HG03460 (cell line): ENCODE measurements around the gene PALD1.
A peak's percentile ranks its signal among the peaks of the same experiment; 100 is the strongest.

ENCODE experiments used
- ATAC-seq: cut with Tn5 transposase; IDR thresholded peaks from one replicate; pipeline ENCODE4 v1.9.1; 2021; ENCODE audit not compliant: unreplicated experiment

PALD1 gene

DNA sequence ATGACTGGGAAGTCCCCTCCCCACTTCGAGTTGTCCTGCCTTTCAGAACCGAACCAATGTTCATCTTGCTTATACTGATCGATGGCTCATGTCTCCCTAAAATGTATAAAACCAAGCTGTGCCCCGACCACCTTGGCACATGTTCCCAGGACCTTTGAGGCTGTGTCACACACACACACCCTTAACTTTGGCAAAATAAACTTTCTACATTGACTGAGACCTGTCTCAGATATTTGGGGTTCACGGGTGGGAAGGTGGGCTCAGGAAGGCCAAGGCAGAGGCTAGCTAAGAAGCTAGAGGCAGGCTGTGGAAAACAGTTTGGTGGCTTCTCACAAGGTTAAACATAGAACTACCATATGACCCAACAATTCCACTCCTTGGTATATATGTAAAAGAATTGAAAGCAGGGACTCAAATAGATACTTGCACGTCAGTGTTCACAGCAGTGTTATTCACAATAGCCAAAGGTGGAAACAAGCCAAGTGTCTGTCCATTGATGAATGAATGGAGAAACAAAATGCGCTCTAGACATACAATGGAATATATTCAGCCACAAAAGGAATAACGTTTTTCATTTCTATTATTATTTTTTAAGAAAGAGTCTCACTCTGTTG is 108.6 kb downstream of the PALD1 start:
- peak; percentile 54 for ATAC-seq

DNA sequence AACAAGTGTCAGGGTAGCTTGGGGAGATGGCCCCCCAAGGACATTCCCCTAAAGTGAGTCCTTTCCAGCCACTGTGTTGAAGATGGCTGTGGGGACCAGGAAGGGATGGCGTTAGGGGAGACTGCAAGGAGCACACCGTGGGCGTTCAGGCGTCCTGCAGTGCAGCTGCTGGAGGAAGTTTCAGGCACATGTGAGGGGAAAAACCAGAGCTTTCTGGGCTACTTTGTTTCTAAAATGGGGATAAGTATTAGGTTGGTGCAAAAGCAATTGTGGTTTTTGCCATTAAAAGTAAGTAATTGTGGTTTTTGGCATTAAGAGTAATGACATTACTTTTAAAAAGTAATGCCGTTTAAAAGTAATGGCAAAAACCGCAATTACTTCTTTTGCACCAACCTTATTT is 109.7 kb downstream of the PALD1 start:
- ATAC-seq = no peak

DNA sequence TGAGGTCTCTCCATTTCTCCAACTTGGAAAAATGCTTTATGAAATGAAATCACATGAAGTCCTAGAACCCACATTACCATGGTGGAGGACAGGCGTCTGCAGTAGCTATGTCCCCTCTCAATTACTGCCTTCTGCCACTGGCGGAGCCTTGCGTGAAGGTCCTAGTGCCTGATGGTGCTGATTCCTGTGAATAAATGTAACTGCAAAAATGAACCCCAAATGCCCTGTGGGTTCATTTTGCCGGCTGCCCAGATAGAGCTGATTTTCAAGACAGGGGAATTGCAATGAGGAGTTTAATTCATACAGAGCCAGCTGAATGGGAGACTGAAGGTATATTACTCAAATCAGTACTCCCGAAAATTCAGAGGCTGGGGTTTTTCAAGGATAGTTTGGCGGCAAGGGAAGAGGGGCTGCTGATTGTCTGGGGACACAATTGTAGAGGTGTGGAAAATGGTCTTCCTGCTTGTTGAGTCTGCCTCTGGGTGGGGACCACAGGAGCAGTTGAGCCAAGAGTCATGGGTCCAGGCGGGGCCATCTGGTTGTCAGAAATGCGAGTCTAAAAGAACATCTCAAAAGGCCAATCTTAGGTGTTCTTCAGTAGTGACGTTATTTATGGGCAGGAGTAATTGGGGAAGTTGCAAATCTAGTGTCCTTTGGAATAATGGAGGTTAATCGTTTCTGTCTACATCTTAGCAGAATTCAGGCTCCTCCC is 110.4 kb downstream of the PALD1 start:
- ATAC-seq = no peak

DNA sequence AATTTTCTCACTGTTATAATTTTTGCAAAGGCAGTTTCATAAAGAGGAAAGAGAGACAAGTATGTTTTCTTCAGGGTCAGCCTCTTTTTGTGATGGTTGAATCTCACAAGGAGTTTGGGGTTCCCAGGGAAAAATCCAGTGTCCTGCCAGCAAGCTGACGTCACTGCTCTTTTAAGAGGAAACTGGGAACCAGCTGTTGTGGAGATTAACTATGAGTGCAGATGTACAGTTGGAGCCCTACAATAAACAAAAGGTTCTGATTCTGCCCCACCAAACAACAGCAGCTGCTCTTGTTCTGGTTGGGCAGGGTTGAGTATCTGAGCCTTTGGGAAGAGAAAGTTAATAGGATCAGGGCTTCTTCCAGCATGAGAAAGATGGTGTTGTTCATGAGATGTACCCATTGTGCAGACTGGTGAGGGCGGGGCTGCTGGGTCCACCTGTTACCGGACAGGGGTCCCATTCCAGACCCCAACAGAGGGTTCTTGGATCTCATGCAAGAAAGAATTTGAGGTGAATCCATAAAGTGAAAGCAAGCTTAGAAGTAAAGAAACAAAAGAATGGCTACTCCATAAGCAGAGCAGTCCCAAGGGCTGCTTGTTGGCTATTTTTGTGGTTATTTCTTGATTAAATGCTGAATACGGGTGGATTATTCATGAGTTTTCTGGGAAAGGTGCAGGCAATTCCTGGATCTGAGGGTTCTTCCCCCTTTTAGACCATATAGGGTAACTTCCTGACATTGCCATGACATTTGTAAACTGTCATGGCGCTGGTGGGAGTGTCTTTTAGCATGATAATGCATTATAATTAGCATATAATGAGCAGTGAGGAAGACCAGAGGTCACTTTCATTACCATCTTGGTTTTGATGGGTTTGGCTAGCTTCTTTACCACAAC is 111.4 kb downstream of the PALD1 start:
- ATAC-seq = no peak

DNA sequence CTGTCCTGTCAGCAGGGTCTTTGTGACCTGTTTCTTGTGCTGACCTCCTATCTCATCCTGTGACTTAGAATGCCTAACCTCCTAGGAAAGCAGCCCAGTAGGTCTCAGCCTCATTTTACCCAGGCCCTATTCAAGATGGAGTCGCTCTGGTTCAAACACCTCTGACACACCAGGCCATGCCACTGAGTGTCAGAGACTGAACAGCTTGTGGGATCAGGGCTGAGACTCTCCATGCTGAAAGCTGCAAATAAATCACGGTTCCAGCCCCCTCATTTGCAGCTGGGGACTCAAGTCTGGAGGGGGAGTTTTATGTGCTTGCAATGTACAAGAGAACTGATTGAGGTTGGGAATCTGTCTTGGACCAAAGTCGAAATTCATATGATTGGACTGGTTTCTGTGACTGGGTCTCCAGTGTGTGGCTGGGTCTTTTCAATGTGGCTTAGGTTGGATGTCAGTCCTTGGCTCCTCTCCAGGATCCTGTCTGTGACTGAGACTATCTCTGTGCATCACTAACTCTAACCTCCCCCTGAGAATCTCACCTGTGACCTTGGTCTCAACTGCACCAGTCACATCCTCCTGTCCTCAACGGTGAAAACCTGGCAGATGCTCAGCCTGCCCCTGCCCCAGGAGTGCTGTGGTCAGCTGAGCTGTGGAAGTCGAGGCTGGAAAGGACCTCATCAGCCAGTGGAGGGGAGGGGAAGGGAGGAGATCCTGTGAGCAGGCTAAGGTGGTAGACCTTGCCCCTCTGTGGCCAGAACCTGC is 112.3 kb downstream of the PALD1 start:
- no peak for ATAC-seq

DNA sequence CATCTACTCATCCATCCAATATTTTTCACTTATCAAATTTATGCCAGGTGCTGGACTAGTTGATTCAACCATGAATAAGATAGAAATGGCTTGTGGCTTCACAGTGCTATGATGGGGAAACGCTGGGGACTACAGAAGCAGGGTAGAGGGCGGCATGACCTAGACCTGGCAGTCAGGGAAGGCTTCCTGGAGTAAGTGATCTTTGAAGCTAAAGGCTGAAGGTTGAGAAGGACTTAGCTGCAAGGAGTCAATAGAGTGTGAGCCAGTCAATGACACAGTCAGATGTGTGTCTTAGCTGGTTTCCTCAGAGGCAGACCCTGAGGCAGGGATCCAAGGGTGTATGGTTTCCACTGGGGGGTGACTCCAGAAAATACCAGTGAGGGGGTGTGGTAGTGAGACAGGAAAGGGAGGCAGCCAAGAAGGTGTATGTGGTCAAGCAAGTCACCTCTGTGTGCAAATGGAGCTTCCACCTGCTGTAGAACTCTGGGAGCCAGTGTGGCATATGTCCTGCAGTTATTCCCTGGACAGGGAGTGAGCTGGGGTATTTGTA is 113.7 kb downstream of the PALD1 start:
- no peak for ATAC-seq

DNA sequence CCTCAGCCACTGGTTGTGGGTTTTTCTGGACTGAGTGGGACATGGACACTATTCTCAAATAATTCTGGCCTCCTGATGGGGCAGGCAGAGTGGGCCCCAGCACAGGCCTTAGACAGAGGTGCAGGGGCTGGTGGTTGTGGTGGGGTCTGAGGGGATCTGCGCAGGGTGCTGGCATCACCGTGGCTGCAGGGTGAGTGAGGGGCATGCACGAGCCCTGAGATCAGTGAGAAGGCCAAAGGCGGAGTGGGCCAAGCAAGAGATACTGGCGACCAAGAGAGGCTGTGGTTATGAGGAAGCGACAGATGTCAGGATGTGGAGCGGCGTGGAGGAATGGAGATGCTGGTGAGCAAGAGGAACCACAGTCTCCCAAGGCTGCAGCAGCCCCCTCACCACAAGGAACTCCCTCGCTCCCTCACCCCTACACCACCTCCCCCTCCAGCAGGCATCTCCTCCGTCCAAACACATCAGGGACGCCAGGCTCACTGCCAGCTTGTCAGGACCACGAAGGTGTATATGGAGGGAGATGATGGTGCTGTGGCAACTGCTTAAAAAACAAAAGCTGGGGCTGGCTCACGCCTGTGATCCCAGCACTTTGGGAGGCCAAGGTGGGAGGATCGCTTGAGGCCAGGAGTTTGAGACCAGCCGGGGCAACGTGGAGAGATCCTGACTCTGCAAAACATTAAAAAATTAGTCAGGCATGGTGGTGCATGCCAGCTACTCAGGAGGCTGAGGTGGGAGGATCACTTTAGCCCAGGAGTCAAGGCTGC is 114.4 kb downstream of the PALD1 start:
- no peak for ATAC-seq

DNA sequence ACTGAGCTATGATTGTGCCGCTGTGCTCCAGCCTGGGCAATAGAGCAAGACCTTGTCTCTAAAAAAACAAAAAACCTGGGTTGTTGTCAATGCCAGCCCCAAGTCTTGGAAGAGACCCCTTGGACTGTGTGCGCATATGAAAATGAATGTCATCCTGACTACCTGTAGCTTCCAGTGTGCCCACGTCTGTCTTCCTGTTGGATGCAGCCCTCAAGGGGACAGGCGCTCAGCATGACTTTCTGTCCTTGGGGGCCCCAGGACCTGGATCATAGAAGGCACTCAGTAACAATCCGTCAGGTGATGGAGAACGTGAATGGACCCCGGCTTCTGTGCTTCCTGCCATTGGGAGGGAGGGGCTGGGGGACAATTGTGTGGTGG is 114.9 kb downstream of the PALD1 start:
- no peak for ATAC-seq

DNA sequence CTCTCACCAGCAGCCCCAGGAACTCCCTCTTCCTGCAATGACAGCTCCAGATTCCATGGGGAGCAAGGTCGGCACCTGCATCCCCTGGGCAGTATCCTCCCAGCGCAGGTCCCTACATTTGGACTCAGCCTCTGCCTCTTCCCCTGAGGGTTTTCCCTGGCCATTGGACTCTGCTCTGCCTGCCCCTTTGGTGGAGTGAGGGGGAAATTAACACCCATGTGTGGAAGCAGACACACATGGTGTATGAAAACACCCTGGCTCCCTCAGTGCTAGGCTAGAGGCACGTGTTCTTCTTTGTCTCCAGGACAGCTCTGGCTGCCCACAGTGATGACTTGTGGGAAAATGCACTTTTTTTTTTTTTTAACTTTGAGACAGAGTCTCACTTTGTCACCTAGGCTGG is 115.6 kb downstream of the PALD1 start:
- no peak for ATAC-seq

DNA sequence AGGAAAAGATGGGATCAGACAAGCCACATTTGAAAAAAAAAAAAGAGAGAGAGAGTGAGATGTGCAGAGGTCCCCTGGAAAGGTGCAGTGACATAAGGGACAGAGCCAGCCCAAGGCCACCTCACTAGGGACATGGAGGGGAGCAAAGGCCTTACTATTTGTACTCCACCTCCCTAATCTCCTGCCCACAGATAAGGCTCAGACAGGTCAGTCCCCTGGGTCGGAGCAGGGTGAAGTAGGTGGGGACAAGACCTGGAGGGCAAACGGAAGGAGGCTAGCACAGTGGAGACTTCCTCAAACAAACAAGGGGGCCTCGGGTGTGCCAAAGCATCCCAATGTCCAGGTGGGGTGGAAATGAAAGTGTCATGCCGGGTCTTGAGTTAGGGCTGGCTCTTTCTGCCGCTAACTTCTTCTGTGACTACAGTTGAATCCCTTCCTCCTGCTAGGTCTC is 117.0 kb downstream of the PALD1 start:
- ATAC-seq = no peak

DNA sequence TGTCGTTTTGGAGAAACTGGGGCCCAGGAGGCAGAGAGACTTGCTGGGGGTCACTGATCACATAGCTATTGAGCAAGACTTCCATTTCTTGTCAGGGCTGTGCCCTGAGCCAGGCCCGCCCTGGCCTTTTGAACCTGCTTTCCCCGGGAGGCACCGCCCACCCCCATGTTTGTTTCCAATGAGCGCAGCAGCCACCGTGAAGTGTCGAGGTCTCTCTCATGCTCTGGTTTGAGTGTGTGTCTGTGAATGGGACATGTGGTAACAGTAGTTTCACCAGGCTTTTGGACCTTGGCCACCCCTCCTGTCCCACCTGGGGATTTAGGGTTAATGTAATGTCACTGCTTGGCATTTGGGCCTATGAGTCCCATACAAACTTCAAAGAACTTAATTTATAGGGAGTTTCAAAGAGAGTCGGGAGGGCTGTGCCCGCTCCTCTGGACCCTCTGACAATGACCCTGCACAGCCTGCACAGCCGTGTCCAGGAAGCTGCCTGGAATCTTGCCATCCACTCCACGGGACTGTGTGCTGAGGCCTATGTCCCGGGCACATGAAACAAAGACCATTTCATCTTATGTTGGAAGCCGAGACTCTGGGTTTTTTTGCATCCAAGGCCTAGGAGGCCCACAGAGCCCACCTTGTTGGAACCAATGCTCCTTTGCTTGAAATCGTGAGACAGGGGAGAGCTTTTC is 117.7 kb downstream of the PALD1 start:
- no peak for ATAC-seq

DNA sequence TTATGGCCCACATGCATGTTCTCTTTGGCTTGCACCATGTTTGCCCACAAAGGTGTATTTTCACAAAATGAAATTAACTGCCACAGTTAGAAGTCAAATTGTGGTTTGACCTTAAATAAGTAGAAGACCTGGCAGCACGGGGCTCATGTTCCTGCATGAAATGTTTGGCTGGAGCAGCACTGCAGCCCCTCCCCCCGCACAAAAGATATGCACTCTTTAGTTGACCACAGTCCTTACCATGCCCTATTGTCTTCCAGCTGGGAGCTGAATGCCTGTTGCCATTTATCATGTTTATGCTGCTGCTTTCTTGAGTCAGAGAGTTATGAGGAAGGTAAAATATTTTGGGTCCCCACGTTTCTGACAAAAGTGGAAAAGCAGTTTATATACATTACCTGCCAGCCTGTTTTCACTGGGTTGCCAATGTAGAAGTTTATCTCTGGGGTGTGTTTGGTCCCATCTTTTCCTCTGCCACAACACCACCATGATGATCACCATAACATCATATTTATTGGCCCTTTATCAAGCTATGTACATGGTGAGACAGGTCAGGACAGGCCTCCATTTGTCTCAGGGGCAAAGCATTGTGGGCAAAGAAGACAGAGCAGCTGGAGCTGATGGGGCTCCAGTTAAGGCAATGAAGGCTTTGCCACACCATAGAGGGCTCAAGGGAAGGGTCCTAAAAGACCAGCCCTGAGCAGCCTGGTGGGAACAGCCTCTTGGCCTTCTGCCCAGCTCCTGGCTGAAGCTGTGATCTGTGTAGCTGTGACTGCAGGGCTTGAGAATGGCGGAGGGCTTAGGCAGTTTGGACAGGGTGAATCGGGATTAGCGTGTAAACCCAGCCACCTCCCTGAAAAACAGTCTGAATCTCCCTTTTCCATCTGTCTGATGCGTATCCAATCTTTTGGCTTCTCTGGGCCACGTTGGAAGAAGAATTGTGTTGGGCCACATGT is 118.6 kb downstream of the PALD1 start:
- ATAC-seq = no peak

DNA sequence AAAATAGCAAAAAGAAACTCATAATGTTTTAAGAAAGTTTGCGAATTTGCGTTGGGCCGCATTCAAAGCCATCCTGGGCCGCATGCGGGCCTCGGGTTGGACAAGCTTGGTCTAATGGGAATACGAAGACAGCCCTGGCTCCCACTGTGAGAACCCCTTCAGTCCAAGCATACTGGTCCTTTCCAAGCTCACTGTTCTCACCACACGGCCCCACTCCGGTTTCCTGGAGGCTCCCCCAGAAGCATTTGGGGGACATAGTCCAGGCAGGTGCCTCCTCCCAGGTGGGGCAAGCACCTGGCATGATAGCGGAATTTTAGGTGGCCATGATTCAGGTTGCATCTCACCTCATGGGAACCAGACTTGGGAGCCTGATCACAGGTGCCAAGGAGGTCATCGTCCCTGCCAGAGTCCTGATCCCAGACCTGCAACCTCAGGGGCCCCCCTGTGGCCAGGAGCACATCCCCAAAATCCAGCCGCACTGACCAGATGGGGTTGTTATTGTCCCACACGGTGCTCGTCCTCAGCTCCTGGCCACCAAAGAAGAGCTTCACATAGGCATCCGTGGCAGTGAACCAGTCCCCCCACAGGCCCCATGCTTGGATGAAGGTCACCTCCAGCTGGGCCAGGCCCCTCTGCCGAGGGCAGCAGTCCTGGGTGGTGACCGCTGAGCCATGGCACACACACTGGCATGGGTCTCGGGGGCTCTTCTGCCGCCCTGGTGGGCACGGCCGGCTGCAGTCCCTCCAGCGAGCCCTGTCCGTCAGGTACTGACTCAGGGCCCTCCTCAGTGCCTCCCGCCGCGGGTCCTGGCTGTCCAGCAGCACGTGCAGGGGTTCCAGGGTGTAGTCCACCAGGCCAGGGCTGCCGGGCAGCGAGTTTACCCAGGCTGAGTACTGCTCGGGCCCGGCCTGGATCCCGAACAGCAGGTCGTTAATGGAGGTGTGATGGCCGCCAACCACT is 119.6 kb downstream of the PALD1 start:
- no peak for ATAC-seq

DNA sequence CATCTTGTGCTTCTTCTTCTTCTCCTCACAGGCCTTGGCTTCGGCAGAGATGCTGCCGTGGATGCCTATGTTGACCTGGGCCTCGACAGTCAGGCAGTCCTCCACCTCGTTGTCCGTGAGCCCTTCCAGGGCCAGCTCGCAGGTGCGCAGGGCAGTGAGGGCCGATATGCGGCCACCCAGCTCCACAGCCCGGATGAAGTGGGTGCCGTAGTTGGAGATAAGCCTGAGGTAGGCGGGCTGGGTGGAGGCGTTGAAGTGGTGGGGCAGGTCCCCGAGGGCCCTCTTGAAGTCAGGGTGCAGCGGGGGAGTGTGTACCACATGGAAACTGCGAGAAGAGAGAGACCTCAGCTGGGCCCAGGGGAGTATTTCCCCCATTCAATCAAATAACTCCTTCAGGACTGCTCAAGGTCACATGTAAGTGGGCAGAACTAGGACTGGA is 120.3 kb downstream of the PALD1 start:
- no peak for ATAC-seq

DNA sequence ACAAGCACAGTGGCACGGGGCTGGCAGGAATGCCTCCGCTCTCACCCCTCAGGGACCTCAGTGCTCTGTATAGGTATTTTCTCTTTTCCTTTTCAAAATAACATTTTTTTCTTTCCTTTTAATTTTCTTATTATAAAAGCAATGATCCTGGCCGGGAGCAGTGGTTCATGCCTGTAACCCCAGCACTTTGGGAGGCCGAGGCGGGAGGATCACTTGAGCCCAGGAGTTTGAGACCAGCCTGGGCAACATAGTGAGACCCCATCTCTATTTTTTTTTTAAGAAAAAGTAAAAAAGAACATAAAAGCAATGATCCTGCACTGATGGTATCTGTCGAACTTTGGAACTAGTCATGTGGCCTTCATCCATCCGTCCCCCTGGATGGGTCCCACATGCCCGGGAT is 120.8 kb downstream of the PALD1 start:
- no peak for ATAC-seq

DNA sequence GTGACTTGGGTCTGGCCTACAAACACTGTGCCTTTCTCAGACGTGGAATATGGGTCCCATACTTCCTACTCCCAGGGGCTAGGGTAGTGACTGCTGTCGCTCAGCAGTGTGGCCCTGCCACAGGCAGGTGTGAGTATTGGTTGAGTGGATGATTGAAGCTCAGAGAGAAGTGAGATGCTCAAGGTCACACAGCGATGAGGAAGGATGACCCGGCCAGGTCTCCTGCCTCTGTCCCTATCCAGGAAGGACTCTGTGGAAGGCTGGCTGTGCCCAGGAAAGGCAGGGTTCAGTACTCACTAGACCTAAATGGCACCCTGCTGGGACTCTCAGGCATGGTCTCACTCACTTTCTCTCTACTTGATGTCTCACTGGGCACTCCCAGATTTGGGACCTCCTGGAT is 121.2 kb downstream of the PALD1 start:
- no peak for ATAC-seq
